Measurements from ENCODE around the gene STOML1.

- TF ChIP-seq POLR2A (IDR thresholded peaks at IDR 0.05) (no peak), EP300 (IDR thresholded peaks at IDR 0.05) (no peak)
- TF ChIP-seq, protein P1, sequence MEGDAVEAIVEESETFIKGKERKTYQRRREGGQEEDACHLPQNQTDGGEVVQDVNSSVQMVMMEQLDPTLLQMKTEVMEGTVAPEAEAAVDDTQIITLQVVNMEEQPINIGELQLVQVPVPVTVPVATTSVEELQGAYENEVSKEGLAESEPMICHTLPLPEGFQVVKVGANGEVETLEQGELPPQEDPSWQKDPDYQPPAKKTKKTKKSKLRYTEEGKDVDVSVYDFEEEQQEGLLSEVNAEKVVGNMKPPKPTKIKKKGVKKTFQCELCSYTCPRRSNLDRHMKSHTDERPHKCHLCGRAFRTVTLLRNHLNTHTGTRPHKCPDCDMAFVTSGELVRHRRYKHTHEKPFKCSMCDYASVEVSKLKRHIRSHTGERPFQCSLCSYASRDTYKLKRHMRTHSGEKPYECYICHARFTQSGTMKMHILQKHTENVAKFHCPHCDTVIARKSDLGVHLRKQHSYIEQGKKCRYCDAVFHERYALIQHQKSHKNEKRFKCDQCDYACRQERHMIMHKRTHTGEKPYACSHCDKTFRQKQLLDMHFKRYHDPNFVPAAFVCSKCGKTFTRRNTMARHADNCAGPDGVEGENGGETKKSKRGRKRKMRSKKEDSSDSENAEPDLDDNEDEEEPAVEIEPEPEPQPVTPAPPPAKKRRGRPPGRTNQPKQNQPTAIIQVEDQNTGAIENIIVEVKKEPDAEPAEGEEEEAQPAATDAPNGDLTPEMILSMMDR (IDR thresholded peaks at IDR 0.05): no peak
Measured at GRCh38 chr15:73952171-73952912, 39.8 kb downstream of the STOML1 start.

All from gastroesophageal sphincter (tissue), 3 donors.